Erythroblast (primary cell): ENCODE results near the gene NT5DC1.

ENCODE experiments used
- GATA1 ChIP-seq: IDR thresholded peaks from 2 replicates; pipeline ENCODE4 v1.6.1; 2011; ENCODE audit warnings: low read depth, mild to moderate bottlenecking, control low read depth, low read length, moderate library complexity
- POLR2A ChIP-seq: IDR thresholded peaks from 2 replicates; pipeline ENCODE4 v1.6.1; 2011; ENCODE audit warnings: mild to moderate bottlenecking, low read length

GRCh38 chr6:116221067-116221466 lies 120.4 kb downstream of the NT5DC1 start:
- TF ChIP-seq POLR2A, result no peak
- no peak for TF ChIP-seq GATA1
